Measurements from ENCODE around the gene NUAK2.
"Not testable (repeated sequence)": the region's sequence is repeated elsewhere in the genome, so short reads cannot be mapped to it uniquely, and the experiment has no call there.

Gene NUAK2

GRCh38 chr1:205297546-205298177 lies 23.9 kb downstream of the NUAK2 start:
- not testable (repeated sequence) for DNase-seq (ENCODE audit: low read depth in 2 of 2)

DNA sequence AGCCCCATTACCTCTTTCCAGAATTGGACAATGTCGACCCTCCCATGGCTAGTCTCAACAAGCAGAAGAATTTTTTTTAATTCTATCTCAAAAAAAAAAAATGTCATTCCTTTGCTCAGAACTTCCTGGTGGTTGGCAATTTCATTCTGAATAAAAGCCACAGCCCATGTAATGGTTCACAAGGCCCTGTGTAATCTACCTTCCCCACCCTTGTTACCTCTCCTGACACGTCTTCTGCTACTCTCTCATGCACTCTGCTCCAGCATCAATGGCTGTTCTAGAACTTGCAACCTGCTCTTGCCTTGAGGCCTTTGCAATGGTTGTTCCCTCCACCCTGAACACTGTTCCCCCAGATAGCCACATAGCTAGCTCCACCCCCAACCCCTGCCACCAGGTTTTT lies 25.4 kb downstream of the NUAK2 start:
- no peak for DNase-seq (ENCODE audit: low read depth in 2 of 2)

DNA sequence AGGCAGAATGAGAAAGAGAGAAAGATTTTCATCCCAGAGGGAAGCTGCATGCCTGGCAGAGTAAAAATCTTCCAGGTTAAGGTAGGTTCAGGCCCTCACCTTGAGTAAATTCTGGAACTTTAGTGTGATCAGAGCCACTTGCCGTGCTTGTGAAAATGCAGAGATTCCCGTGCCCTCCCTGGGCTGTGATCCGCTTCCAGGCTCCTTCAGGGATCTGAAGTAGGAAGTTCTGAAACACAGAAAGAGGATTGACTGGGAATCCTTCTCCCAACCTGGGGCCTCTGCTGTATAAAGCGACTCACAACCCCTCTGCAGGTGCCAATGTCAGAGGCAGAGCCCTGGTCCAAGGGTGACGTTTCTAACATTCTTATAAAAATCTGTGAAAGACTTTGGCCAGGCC lies 26.6 kb downstream of the NUAK2 start:
- DNase-seq (ENCODE audit: low read depth in 2 of 2): no peak

DNA sequence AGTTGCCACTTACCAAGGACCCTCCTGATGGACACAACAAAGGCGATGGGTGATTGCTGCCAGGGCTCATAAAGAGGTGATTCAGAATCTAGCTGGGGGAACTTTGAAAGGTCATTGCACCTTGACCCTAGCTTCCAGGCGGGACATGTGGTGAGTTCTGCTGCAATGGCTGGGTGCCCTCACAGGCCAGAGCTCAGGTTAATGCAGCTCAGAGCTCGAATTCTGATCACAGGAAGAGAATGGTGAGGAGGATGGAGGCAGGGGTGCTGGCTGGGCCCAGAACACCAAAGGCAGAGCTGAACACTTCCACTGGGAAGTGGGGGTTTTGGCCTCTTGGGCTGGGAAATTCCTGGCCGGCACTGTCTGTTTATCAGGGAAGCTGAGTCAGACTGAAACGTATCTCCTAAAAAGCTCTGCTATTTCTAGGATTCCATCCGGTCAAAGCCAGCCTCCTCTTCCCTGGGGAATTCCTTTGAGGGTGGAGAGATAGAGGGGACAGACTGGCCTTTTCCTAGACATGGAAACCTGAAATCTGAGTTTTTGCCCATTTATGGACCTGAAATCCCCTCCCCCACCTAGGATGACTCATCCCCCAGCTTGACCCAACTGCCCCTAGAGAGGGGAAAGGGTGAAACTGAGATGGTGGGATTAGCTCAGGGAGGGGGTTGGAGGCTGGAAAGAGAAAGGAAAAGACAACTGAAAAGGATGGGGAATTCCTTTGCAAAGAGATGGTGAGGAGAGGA lies 27.2 kb downstream of the NUAK2 start:
- DNase-seq (ENCODE audit: low read depth in 2 of 2): no peak

DNA sequence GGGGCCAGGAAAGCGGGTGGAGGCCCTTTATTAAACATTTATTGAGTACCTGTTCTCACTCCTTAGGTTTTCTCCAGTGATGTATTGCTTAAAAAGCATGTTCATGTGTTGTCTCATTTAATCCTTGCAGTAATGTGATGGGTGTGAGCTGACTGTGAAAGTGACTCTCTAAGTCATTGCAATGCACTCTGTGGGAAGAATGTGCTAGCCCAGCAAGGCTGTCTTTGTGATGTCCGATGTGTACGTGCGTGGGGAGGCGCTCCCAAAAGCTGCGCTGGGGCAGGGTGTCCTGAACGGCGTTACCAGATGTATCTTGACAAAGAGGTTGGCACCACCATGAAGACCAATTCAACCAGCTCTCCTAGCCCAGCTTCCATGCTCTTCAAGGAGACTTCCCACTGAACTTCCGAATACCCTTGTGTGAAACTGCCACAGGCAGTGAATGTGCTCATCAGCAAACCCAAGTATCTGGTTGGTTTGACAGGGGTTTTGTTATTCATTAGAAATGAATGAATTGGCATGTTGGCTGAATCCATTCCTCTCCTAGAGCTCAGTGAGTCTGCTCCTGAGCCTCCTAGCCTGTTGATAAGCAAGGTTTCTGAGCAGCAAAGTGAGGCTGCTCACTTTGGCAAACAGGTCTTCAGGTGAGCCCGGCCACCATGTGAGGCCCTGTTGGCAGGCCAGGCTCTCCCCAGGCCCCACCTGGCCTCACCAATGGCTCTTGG lies 28.0 kb downstream of the NUAK2 start:
- no peak for DNase-seq (ENCODE audit: low read depth in 2 of 2)

GRCh38 chr1:205291596-205291995 lies 29.9 kb downstream of the NUAK2 start:
- no peak for DNase-seq (ENCODE audit: low read depth in 2 of 2)

DNA sequence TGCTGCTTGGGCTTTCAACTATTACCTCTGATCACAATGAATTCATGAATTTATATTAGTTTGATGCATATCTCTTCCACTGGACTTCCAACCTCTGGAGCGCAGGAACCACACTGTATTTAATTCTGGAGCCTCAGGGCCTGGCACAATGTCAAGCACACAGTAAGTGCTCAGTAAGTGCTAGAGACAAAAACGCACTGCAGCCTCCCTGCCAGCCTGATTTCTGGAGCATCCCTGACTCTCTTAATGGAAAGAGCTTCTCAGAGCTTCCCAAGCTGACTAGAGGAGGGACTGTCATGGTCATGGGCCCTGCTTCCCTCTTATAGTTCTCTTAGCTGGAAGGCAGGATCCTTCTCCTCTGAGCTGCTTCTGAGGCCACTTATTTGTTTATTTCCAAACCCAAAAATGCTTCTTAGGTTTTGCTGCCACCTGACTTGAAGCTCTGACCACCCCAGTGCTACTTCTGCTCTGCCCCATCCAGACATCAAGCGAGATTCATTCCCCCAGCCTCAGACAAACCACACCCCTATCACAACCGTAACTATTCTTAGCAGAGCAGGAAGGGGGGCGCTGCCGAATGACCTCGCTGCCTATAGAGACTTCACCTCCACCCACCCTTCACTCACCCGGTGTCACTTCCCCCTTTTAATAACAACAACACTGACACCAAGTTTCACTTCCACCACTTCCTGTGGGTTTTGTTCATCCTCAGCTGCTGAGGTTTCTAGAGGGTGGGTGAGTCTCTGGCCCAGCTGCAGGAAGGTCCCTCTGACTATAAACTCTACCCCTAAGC lies 33.6 kb downstream of the NUAK2 start:
- DNase-seq (ENCODE audit: low read depth in 2 of 2): peak; percentile 59 to 71

- no peak for DNase-seq (ENCODE audit: low read depth in 2 of 2)
Observed at GRCh38 chr1:205287076-205287475, 34.5 kb downstream of the NUAK2 start.

GRCh38 chr1:205286335-205286950 lies 35.1 kb downstream of the NUAK2 start:
- DNase-seq (ENCODE audit: low read depth in 2 of 2): peak; percentile 30 to 39

DNA sequence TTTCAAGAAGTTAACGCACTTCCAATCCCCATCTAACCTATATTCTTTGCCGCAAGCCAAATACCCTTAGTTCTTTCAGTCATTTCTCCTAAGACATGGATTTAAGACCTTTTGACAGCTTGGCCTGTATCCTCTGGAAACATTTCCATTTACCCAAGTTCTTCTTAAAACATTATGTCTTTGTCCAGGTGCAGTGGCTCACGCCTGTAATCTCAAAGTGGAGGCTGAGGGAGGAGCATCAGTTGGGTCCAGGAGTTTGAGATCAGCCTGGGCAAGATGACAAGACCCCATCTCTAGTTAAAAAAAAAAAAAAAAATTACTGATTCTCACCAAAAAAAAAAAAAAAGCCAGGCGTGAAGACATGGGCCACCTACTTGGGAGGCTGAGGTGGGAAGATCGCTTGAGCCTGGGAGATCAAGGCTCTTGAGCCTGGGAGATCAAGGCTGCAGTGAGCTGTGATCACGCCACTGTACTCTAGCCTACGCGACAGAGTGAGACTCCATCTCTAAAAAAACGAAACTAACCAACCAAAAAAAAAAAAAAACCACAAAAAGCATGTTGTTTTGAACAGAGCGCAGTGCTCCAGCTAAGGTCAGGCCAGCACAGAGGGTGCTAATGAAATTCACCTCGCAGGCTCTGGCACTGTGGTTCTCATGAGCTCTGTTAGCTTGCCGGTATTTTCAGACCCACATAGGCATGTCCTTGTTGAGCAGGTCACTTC lies 36.0 kb downstream of the NUAK2 start:
- peak; percentile 27 to 28 for DNase-seq (ENCODE audit: low read depth in 2 of 2)

DNA sequence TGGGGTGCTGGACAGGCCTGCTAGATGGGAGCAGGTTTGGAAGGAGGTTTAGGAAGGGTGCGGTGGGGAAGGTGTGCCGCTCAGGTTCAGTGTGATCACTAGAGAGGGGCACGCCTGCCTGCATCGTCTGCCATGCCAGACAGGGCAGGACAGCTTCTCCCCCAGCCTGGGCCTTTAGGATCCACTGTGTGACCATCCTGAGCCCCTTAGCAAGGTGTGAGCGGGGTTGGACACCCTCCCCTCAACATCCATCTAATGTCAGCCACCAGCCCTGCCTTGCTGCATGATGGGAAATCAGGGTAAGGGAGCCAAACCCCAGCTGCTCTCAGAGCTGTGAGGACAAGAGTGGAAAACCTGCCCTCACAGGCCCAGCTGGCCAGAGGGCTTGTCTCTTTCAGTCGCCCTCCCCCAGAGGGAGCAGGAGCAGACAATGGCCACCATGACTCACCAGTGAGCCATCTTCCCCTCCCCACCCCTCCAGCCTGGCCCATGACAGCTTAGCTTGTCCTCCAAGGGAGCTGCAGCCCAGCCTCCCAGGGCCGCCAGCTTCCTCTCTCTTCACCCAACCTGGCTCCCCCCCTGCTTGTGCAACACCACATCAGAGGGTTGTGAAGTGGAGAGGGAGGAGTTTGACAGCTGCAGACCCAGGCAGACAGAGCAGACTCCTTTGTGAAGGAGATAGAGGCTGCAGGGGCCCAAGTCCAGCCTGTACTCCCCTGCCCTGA lies 37.0 kb downstream of the NUAK2 start:
- DNase-seq (ENCODE audit: low read depth in 2 of 2): peak; percentile 80 to 81

DNA sequence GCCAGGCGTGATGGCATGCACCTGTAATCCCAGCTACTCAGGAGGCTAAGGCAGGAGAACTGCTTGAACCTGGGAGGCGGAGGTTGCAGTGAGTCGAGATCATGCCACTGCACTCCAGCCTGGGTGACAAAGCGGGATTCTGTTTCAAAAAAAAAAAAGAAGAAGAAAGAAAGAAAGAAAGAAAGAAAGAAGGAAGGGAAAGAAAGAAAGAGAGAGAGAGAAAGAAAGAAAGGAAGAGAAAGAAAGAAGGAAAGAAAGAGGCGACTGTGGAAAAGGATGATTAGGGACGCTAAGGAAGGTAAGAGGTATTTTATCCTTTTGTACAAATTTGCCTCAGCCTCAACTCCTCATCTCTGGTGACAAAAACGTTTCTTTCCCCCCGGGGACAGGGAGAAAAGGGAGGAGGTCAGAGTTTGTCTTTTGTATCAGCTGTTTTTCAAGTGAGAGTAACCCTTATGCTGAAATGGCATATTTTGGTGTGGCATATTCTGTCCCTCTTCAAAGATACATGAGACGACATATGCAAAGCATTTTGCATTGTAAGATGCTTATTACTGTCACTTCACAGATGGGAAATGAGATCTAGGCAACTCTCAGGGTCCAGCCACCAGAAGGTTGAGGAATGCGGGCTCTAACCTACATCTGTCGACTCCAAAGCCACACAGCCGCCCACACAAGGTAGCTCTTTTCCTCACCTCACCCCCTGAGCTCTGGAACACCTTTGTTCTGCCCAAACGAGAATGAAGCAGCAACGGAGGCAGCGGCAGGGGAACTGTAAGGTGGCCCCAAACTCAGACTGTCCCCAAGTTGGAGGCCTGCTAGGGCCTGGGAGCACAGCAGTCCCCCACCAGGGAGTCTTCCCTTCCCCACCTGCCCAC lies 38.0 kb downstream of the NUAK2 start:
- DNase-seq (ENCODE audit: low read depth in 2 of 2): no peak

DNA sequence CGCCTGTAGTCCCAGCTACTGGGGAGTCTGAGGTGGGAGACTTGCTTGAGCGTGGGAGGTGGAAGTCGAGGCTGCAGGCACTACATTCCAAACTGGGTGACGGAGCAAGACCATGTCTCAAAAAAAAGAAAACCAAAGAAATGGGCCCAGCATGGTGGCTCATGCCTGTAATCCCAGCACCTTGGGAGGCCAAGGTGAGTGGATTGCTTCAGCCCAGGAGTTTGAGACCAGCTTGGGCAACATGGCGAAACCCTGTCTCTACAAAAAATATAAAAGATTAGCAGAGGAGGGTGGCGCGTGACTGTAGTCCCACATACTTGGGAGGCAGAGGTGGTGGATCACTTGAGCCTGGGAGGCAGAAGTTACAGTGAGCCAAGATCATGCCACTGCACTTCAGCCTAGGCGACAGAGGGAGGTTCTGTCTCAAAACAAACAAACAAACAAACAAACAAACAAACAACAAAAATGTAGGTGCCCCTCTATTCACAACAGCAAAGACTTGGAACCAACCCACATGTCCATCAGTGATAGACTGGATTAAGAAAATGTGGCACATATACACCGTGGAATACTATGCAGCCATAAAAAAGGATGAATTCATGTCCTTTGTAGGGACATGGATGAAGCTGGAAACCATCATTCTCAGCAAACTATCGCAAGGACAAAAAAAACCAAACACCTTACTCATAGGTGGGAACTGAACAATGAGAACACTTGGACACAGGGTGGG lies 40.7 kb downstream of the NUAK2 start:
- not testable (repeated sequence) for DNase-seq (ENCODE audit: low read depth in 2 of 2)

DNA sequence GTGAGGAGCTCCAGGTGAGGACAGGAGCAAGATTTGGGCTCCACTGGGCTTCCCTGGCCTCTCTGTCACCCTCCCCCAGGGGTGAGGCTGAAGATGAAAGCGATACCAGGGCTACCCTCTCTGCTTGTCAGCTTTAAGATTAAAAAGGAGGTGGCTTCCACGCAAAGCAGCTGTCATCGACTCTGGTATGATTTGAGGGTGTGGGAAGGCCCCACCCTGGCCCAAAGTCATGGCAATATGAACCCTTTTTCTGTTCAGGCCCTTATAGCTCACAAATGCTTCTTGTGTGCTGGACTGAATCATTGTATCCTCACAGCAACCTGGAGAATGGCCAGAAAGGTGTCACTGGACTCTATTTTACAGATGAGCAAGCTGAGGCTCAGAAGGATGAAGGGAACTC lies 41.6 kb downstream of the NUAK2 start:
- no peak for DNase-seq (ENCODE audit: low read depth in 2 of 2)

GRCh38 chr1:205276689-205277065 lies 44.9 kb downstream of the NUAK2 start:
- no peak for DNase-seq (ENCODE audit: low read depth in 2 of 2)

- no peak for DNase-seq (ENCODE audit: low read depth in 2 of 2)
Observed at GRCh38 chr1:205275916-205276688, 45.4 kb downstream of the NUAK2 start.

DNA sequence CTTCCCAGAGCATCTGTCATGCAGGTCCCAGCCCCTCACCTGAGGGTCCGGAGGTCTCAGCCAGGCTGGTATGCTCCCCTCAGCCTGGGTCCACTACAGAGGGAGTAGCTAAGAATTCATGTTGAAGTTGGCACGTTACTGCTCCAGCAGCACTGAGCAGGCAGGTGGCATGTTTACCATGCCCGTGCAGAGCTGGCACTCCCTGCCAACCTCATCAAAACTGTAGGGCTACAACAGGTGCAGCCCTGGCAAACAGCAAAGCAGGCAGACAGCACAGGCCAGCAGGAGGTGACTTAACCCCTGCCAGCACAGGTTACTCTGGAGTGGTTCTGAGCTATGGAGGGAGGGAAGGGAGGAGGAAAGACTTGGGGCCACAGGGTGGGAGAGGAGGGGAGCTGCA lies 46.4 kb downstream of the NUAK2 start:
- no peak for DNase-seq (ENCODE audit: low read depth in 2 of 2)
